OCI-LY7 (cell line): ENCODE data around the gene SRP9.
"Not testable (repeated sequence)": the region's sequence is repeated elsewhere in the genome, so short reads cannot be mapped to it uniquely, and the experiment has no call there.

Experiments
- EZH2phosphoT487 ChIP-seq: fragments of 200-600 bp; sonication (generic); IDR thresholded peaks from 2 replicates; pipeline ENCODE4 v1.6.1; 2018; ENCODE audit warnings: low read depth, borderline replicate concordance, mild to moderate bottlenecking, mixed run types, antibody characterized with exemption, low read length, moderate library complexity, mixed read lengths
- TF ChIP-seq, protein P1 (sequence below): fragments of 200-600 bp; sonication (generic); conservative IDR thresholded peaks from 2 replicates; pipeline ENCODE4 v1.5.1; 2014; ENCODE audit warnings: mild to moderate bottlenecking, antibody characterized with exemption, low read length, moderate library complexity, mixed read lengths

DNA sequence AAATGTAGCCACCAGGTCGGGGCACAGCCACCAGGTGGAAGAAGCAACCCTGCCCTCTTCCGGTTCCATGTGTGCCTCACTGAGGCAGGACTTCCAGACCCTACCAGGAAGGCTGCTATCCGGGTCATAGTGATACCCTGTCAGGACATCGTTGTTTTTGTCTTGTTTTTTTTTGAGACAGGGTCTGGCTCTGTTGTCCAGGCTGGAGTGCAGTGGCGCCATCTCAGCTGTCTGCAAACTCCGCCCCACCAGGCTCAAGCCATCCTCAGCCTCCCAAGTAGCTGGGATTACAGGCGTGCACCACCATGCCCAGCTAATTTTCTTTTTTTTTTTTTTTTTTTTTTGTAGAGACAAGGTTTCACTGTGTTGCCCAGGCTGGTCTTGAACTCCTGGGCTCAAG, 37.5 kb downstream of the SRP9 start:
- TF ChIP-seq, protein P1, sequence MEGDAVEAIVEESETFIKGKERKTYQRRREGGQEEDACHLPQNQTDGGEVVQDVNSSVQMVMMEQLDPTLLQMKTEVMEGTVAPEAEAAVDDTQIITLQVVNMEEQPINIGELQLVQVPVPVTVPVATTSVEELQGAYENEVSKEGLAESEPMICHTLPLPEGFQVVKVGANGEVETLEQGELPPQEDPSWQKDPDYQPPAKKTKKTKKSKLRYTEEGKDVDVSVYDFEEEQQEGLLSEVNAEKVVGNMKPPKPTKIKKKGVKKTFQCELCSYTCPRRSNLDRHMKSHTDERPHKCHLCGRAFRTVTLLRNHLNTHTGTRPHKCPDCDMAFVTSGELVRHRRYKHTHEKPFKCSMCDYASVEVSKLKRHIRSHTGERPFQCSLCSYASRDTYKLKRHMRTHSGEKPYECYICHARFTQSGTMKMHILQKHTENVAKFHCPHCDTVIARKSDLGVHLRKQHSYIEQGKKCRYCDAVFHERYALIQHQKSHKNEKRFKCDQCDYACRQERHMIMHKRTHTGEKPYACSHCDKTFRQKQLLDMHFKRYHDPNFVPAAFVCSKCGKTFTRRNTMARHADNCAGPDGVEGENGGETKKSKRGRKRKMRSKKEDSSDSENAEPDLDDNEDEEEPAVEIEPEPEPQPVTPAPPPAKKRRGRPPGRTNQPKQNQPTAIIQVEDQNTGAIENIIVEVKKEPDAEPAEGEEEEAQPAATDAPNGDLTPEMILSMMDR = not testable (repeated sequence)
- not testable (repeated sequence) for TF ChIP-seq EZH2phosphoT487
